HG03460 (cell line): Measurements from ENCODE around the gene PELI2.

Source experiments
- ATAC-seq: cut with Tn5 transposase; IDR thresholded peaks from one replicate; pipeline ENCODE4 v1.9.1; 2021; ENCODE audit not compliant: unreplicated experiment

PELI2 gene, protein sequence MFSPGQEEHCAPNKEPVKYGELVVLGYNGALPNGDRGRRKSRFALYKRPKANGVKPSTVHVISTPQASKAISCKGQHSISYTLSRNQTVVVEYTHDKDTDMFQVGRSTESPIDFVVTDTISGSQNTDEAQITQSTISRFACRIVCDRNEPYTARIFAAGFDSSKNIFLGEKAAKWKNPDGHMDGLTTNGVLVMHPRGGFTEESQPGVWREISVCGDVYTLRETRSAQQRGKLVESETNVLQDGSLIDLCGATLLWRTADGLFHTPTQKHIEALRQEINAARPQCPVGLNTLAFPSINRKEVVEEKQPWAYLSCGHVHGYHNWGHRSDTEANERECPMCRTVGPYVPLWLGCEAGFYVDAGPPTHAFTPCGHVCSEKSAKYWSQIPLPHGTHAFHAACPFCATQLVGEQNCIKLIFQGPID

DNA sequence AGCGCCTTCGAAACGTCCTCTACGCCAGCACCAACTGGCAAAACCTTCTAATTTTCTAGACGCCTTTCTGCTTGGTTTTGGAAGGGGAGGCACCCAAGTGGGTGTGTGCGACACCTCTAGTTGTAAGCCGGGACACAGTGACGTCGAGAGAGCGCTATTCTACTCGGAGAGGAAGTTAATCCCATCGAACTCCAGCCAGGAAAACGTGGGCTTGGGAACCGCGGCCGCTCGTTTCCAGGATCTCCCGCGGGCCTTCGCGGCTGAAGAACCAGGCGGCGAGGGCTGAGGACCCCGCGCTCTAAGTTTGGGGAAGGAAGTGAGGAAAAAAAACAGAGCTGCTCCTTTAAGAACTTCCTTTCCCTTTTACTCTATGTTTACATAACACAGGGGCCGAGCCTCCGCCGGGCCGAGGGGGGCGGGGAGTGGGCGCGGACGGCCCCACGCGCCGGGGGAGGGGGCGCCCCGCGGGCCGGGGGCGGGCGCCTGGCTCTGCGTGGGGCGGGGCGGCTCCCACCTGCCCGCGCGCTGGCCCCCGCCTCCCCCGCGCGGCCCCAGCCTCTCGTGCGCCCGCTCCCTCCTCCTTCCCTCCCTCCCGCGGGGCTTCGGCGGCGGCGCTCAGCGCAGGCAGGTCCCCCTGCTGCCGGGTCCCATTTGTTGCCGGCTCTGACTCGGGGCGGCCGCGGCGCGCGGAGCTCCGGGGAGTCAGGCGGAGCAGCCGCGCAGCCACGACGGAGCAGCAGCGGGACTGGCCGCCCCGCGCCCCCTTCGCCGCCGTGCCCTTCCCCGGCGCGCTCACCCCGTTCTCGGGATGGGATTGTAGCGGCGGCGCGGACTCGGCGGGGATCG lies at the start of gene PELI2:
Gene PELI2, plus strand, starts transcription at position 647 of the 846 bp plus-strand sequence. CDS start 250 bp downstream, outside the sequence.
- peak; percentile 51 for ATAC-seq

DNA sequence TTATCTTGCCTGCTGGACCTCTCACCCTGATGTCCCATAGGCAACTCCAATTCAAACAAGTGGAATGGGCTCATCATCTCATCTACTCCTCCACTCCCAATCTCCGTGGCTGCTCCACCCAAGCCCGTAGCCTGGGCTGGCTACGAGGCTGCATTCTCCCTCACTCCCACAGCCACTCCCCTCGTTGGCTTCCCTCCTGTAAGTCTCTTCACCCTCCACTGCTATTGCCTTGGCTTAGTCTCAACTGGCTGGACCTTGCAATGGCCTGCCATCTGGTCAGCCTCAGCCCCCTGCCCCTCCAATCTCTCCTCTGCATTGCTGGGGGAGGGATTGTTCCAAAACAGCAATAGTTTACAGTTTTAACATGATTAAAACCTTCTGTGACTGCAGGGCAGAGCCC lies 44.4 kb upstream of the PELI2 start:
- ATAC-seq, result no peak

DNA sequence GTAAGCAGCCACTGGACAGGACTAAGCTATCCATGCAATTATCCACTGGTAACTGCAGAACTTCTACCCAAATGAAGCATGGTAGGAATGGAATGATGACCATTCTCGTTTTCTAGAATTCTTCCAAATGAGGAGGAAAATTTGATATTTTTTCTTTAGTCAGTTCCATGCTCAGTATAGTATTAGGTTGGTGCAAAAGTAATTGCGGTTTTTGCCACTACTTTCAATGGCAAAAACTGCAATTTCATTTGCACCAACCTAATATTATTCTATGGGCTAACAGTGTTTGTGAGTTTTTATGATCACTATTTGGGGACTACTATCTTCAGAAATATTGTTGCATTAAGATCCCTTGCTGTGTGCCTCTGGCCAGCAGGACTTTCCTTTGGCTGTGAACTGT lies 42.9 kb upstream of the PELI2 start:
- no peak for ATAC-seq

DNA sequence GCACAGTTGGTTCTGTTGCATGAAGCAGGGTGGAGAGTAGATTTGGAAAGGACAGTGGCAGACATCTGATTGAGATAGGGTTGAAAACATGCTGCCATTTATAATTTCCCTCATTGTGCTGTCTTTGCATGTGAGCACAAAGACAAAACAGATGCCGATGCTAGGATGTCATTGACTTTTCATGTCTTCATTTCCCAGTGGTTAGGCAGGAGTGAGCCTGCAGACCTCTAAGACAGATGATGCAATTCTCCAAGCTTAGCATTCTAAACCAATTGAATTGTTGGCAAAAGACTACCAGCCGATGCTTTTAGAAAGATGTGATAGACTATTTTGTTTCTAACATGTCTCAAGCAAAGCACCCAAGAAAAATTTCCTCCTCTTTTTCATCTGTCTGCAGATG lies 37.1 kb upstream of the PELI2 start:
- no peak for ATAC-seq

DNA sequence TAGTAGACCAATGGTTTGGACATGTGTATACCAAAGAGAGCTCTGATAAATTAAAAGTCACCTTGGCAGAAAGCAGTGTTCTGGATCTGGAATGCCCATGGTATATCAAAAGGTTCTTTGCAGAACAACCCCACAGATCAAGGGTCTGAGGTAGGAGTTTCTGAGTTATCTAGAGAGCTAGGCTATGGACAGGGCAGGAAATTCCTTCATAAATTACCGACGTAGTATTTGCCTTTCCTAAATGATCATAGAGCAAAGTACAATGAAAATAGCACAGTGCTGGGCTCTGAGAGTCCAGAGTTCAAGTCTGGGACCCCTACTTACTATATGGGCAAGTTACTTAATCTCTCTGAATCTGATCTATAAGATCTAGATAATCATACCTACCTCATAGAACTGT lies 35.3 kb upstream of the PELI2 start:
- no peak for ATAC-seq

DNA sequence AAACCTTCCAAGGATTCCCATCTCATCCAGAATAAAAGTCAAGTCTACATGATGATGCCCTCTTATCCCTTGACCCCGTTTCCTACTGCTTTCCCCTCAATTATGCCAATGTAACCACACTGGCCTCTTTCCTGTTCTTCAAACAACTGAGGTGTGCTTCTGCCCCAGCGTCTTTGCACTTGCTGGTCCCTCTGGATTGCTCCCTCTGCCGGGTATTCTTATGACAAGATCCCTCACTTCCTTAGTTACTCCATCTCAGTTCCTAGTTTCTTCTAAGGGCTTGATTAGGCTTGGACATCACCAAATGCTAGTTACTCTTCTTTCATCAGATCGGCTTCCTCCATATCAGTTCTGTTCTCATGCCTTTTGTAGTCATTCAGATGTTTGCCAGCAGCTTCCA lies 32.7 kb upstream of the PELI2 start:
- ATAC-seq, result no peak

DNA sequence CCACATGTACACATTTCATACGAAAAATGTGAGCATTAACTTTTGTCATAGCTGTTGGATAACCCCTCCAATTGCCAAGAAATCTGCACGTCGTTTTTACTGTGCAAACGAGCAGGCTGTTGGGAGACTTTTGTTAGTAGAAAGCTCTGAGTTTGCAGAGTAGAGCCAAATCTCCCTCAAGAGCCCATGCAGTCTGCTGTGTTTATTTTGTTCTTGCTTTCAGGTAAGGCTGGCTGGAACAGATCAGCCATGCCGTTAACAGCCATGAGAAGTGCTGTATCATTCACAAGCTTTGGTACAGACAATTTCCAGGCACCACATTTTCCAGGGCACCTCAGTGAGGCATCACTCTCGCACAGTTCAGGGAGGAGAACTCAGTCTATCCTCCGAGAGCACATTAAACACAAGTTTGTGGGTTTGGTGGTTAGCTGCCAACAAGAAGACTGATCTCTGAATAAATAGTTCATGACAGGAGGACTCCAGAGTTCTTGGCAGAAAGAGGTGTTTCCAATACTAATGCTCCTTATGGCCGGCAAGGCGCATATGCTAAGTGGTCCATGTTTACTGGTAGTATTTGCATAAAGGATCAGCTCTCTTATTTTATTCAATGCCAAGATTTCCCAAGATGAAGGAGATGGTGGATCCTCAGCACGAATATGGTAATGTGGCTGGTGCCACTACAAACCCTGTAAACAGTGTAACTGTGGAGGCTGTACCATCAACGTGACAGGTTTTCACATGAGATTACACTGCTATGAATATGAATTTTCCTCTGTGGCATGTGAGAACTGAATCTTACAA lies 30.3 kb upstream of the PELI2 start:
- no peak for ATAC-seq

DNA sequence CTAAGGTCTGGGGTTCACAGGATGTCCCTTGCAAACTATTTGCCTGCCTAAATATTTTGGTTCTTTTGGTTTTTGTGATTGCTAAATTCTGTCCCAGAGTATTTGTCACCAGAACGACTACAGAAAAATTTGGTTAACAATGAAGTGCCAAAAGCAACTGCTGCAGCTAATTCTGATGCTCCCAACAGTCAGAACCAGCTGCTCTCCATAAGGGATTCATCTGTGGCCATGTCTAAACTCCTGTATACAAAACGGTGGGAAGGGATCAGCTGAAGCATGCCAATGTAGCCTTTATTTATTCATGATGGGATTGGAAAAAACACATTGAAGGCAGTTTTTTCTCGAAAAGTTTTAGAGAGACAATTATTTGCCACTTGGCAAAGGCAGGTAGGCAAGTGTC lies 29.3 kb upstream of the PELI2 start:
- no peak for ATAC-seq

DNA sequence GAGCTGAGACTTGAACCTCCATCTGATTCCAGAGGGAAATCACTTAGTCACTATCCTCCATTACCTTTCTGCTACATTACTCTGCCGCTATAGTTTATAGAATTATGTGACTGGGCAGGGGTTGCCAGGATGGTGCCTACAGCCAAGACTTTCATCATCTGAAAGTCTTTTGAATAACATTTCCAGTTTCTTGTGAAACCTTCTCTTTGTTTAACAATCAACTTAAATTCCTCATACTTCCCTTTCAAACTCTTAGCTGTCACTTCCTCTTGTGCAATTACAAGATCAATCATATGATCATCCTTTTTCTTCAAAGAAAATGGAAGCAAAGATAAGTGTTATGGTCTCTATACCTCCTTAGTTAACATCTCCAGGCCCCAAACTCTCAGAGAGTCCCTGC lies 25.4 kb upstream of the PELI2 start:
- no peak for ATAC-seq

DNA sequence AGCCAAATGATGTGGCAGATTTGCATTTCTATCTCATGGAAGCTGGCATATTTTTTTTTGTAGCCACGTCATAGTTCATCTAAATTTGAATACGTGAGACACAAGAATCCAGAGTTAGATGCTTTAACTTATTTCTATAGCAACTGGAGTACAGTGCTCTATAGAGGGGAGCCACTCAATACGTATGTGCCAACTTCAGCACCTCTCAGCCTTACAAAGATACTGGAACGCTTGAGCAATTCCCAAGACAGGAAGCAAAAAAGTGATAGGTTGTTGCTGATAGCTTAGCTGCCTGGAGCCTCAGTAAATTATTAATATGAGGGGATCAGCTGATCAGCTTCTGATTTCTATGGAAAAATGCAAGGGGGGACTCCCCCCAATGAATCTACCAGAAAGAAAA lies 24.1 kb upstream of the PELI2 start:
- ATAC-seq, result no peak

DNA sequence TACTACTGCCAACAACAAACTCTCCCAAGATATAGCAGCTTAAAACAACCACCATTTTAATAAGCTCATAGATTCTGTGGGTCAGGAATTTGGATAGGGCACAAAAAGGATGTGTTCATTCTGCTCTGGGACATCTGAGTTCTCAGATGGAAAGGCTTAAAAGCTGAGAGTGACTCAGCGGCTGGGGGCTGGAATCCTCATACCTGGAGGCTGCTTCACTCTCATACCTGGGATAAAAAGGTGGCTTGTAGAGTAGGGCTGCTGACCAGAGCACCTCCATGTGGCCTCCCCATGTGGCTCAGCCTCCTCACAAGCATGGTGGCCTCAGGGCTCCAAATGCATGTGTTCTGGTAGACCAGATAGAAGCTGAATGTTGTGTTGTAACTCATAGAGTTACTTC lies 20.2 kb upstream of the PELI2 start:
- ATAC-seq, result no peak

DNA sequence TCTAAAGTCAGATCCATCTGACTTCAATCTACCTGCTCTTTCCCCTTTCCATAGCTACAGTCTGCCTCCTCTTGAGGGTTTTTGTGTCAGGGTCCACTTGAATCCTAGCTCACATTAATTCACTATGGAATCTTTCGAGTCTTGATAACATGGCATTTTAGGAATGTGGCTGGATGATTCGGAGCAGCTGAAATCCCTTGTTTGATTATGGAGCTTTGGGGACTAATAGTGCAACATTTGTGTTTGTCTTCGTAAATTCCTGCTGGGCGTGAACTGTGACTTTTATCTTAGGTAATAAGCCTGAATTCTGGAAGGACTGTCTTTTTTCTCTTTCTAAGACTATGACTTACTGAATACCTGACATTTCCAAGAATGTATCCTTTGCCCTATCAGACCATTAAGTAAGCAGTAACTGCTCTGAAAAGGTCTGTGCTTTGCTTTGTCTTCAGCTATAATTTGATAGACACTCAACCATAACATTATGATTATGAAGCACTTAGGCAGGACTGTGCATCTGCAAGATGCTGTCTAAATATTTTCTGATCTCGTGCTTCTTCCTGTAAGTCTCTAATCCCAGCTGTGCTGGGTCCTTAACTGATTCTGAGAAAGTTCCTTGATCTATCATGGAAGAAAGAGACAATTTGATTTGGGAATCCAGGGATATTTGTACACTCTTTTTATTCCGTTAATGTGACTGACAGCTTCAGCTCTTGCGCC lies 19.0 kb upstream of the PELI2 start:
- ATAC-seq, result no peak

DNA sequence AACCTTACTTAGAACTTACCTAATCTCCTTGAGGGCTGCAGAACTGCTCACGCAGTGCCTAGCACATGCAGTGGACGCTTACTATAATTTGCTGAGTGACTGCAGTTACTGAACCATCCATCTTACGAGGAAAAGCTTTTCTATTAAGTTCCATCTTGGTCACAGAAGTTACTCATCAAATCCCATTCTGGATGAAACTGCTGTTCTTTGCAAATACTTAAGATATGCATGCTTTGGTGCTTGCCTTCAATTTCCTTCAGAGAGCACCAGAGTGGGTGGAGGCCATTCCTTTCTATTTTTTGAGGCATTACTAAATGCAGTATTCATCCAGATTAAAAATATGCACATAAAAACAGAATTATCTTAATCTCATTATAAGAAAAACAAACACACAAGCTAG lies 17.7 kb upstream of the PELI2 start:
- no peak for ATAC-seq

DNA sequence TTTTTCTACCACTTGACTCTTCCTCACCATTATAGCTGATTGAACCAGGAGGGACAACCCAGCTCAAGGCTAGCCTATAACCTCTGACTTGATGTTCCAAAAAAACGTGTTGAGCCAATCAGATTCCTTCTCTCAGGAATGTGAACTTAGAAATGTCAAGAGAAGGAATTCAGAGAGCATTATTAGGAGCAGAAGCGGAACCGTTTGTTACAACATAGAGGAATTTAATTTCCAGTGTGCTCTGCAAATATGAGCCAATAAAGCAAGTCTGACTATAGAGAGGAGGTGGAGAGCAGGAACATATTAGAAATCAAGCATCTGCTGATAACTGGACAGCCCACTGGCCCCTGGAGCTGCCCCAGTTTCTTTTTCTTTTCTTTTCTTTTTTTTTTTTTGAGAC lies 15.3 kb upstream of the PELI2 start:
- no peak for ATAC-seq

DNA sequence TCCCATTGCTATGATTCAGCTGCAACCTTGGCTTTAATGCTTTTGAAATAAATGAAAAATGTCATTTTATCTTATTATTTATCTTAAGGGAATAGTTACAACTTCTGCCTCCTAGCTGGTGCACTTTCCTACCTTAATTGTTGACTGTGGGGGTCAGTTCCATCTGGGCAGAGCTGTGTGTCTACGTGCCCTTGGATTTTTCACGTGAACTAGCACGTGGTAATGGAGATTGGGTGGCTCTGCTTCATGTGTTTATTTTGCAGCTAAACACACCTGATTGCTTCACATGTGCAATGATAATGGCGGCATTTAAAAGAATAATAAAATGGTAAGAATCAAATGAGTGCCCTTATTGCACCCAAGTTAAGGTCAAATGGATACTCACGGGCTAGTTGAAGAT lies 10.6 kb upstream of the PELI2 start:
- no peak for ATAC-seq

DNA sequence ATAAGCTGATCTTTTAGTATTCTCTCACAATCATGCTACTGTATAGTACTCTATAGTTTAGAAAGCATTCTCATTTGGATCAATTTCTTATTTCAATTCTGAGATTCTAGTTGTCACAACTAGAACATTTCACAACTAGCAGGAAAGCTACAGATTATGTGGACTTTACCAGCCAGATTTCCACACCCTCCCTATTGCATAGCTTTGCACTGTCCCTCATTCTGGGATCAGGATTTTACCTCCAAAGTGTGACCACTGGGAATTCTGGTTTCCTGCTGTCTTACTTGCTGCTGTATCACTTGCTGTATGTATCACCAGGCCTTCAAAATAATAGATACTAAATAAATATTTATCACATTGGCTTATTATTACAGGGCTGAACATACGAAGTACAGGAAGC lies 10.2 kb upstream of the PELI2 start:
- ATAC-seq, result no peak

DNA sequence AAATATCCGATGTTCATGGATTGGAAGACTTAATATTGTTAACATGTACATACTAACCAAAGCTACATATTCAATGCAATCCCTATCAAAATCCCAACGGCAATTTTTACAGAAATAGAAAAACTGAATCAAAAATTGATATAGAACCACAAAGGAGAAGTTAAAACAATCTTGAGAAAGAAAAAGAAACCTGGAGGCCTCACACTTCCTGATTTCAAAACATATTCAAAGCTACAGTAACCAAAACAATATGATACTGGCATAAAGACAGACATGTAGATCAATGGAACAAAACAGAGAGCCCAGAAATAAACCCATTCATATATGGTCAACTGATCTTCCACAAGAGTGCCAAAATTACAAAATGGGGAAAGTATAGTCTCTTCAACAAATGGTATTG lies 5.4 kb upstream of the PELI2 start:
- ATAC-seq, result no peak

DNA sequence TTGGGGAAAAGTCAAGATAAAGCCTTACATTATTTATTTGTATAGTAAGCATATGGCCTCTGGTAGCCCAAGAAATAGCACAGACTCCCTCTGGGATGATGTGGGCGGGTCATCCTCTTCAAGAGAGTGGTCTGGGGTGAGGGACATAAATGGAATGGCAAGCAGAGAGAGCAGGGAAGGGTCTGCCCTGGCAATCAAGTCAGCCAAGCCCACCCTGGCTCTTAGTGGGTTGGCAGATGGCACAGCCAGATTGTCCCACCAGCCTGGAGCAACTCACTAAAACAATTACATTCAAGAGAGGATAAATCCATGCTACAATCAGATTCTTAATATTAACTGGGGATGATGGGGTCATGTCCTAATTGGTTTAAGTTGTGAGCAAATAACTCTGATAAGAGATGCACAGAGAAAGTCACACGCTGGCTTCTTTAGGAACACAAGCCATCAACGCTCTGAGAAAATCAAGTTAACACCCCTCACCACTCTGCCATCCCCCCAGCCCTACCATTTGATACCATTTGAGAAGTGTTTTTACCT lies 2.8 kb upstream of the PELI2 start:
- no peak for ATAC-seq

DNA sequence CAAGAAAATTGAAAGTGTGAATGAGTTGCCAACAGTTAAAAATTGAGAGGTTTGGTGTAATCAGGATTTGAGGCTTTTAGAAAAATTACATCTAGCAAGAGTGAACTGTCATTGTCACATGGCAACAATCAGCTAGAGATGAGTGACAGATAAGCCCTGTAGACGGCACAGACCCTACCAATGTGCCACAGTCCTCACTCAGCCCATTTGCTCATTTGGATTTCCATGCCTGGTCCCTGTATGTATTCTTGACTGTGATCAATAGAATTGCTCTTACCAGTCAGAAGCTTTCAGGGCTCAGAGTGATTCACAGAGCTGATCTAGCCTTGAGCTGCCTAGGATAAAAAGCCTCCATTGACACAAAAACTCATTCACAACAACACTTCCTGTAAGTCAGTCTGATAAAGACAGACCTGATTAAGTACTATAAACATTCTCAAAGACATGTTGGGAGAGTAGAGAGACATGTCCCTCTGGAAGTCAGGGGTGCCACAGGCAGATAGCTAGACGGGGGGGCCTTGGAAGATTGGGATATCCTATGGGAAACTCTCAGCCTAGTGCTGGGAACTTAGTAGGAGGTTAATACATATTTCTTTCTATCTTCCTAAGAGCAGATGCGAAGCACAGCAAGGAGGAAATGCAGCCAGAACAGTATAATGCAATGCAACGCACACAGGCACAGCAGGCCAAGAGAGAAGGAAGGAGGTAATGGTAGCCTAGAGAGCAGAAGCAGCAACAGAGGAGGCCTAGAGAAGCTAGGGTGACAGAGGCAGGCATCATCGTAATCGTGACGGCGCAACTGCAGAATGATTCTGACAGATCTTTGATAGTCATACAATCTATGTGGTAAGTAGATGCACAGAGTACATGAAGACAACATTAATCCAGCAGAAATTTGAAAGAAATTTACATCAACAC lies 2.0 kb upstream of the PELI2 start:
- no peak for ATAC-seq
